ENCODE measurements around the gene ITGA8. TPM values are rescaled to one million over a fixed set of nuclear protein-coding genes. Genes with fewer than 3 reads are reported as not detected.

ITGA8 gene
- total and polyA plus RNA-seq, 4 donors: 149 to 885 (median 426) TPM

GRCh38 chr10:15606377-15606776 lies 113.3 kb downstream of the ITGA8 start:
- H3K27me3 ChIP-seq (ENCODE audit: control insufficient read depth in 1 of 2, insufficient read depth in 2 of 2, low read length in 1 of 2): no peaks in the 10 kb centered on the region
- ATAC-seq (ENCODE audit: low FRiP score) (no peak), DNase-seq (no peak)
- H3K4me3 ChIP-seq (ENCODE audit: low read length in 2 of 2): no peak overlapping the region
- WGBS, 2 donors: 76 to 83% methylated on average over 4 of the region's 4 CpGs
- no peaks in the 10 kb centered on the region for H3K9me3 ChIP-seq (ENCODE audit: control insufficient read depth, low read length)
- peaks cover 0 to 10% of the 10 kb centered on the region in 2 donors for H3K4me1 ChIP-seq (ENCODE audit: control insufficient read depth in 1 of 2, insufficient read depth in 2 of 2, low read length in 2 of 2)
- peaks cover 20% of the 10 kb centered on the region in 2 donors for H3K36me3 ChIP-seq (ENCODE audit: control insufficient read depth in 1 of 2, insufficient read depth in 2 of 2, low read length in 1 of 2)
- intact Hi-C loops (cut with DNase I): no loop called here
- H3K27ac ChIP-seq (ENCODE audit: low read depth in 1 of 2, low read length in 2 of 2): no peak overlapping the region

- Histone ChIP-seq H3K4me1 (ENCODE audit: control insufficient read depth in 1 of 2, insufficient read depth in 2 of 2, low read length in 2 of 2) (peaks cover 0 to 10% of the 10 kb centered on the region in 2 donors), H3K9me3 (ENCODE audit: control insufficient read depth, low read length) (no peaks in the 10 kb centered on the region), H3K4me3 (ENCODE audit: low read length in 2 of 2) (no peak overlapping the region), H3K27me3 (ENCODE audit: control insufficient read depth in 1 of 2, insufficient read depth in 2 of 2, low read length in 1 of 2) (no peaks in the 10 kb centered on the region), H3K36me3 (ENCODE audit: control insufficient read depth in 1 of 2, insufficient read depth in 2 of 2, low read length in 1 of 2) (peaks cover 20 to 24% of the 10 kb centered on the region in 2 donors), H3K27ac (ENCODE audit: low read depth in 1 of 2, low read length in 2 of 2) (peak overlapping the region in 1 of 2 donors; percentile 43)
- intact Hi-C loops (cut with DNase I): no loop called here
- DNase-seq (no peak), ATAC-seq (ENCODE audit: low FRiP score) (no peak)
- 76 to 83% methylated on average over 6 of the region's 6 CpGs for WGBS, 2 donors
Measured at GRCh38 chr10:15605740-15606369, 113.9 kb downstream of the ITGA8 start.

GRCh38 chr10:15603446-15604011 lies 116.2 kb downstream of the ITGA8 start:
- no peaks in the 10 kb centered on the region for H3K9me3 ChIP-seq (ENCODE audit: control insufficient read depth, low read length)
- H3K27me3 ChIP-seq (ENCODE audit: control insufficient read depth in 1 of 2, insufficient read depth in 2 of 2, low read length in 1 of 2): no peaks in the 10 kb centered on the region
- DNase-seq (no peak), ATAC-seq (ENCODE audit: low FRiP score) (no peak)
- peaks cover 0 to 5% of the 10 kb centered on the region in 2 donors for H3K4me1 ChIP-seq (ENCODE audit: control insufficient read depth in 1 of 2, insufficient read depth in 2 of 2, low read length in 2 of 2)
- peaks cover 18 to 22% of the 10 kb centered on the region in 2 donors for H3K36me3 ChIP-seq (ENCODE audit: control insufficient read depth in 1 of 2, insufficient read depth in 2 of 2, low read length in 1 of 2)
- H3K27ac ChIP-seq (ENCODE audit: low read depth in 1 of 2, low read length in 2 of 2): peak overlapping the region; percentile 8 to 15
- intact Hi-C loops (cut with DNase I): loop anchor here in 1 of 2 donors (5.0 kb wide), 1 partner anchor 49 kb away; no protein-coding TSS in a partner anchor
- 64 to 81% methylated on average over 3 of the region's 3 CpGs for WGBS, 2 donors
- no peak overlapping the region for H3K4me3 ChIP-seq (ENCODE audit: low read length in 2 of 2)

- no peak for ATAC-seq (ENCODE audit: low FRiP score)
- H3K9me3 ChIP-seq (ENCODE audit: control insufficient read depth, low read length): no peaks in the 10 kb centered on the region
- peaks cover 17 to 25% of the 10 kb centered on the region in 2 donors for H3K36me3 ChIP-seq (ENCODE audit: control insufficient read depth in 1 of 2, insufficient read depth in 2 of 2, low read length in 1 of 2)
- 1 to 2% methylated on average over 1 of the region's 1 CpG for WGBS, 2 donors
- DNase-seq: no peak
- peaks cover 0 to 2% of the 10 kb centered on the region in 2 donors for H3K4me1 ChIP-seq (ENCODE audit: control insufficient read depth in 1 of 2, insufficient read depth in 2 of 2, low read length in 2 of 2)
- H3K4me3 ChIP-seq (ENCODE audit: low read length in 2 of 2): no peak overlapping the region
- H3K27me3 ChIP-seq (ENCODE audit: control insufficient read depth in 1 of 2, insufficient read depth in 2 of 2, low read length in 1 of 2): no peaks in the 10 kb centered on the region
- intact Hi-C loops (cut with DNase I): loop anchor here in 1 of 2 donors (5.0 kb wide), 1 partner anchor 50 kb away; no protein-coding TSS in a partner anchor
- no peak overlapping the region for H3K27ac ChIP-seq (ENCODE audit: low read depth in 1 of 2, low read length in 2 of 2)
Measured at GRCh38 chr10:15601819-15602218, 117.9 kb downstream of the ITGA8 start.

- DNase-seq (no peak), ATAC-seq (ENCODE audit: low FRiP score) (no peak)
- H3K4me3 ChIP-seq (ENCODE audit: low read length in 2 of 2): no peak overlapping the region
- H3K9me3 ChIP-seq (ENCODE audit: control insufficient read depth, low read length): no peaks in the 10 kb centered on the region
- peaks cover 5 to 7% of the 10 kb centered on the region in 2 donors for H3K36me3 ChIP-seq (ENCODE audit: control insufficient read depth in 1 of 2, insufficient read depth in 2 of 2, low read length in 1 of 2)
- intact Hi-C loops (cut with DNase I): no loop called here
- no peaks in the 10 kb centered on the region for H3K27me3 ChIP-seq (ENCODE audit: control insufficient read depth in 1 of 2, insufficient read depth in 2 of 2, low read length in 1 of 2)
- H3K27ac ChIP-seq (ENCODE audit: low read depth in 1 of 2, low read length in 2 of 2): no peak overlapping the region
- H3K4me1 ChIP-seq (ENCODE audit: control insufficient read depth in 1 of 2, insufficient read depth in 2 of 2, low read length in 2 of 2): no peaks in the 10 kb centered on the region
Measured at GRCh38 chr10:15595260-15595659, 124.5 kb downstream of the ITGA8 start.

GRCh38 chr10:15591937-15592336 lies 127.8 kb downstream of the ITGA8 start:
- H3K36me3 ChIP-seq (ENCODE audit: control insufficient read depth in 1 of 2, insufficient read depth in 2 of 2, low read length in 1 of 2): peaks cover 4 to 5% of the 10 kb centered on the region in 2 donors
- 92 to 98% methylated on average over 4 of the region's 4 CpGs for WGBS, 2 donors
- H3K27me3 ChIP-seq (ENCODE audit: control insufficient read depth in 1 of 2, insufficient read depth in 2 of 2, low read length in 1 of 2): no peaks in the 10 kb centered on the region
- ATAC-seq (ENCODE audit: low FRiP score): no peak
- no peak for DNase-seq
- H3K4me1 ChIP-seq (ENCODE audit: control insufficient read depth in 1 of 2, insufficient read depth in 2 of 2, low read length in 2 of 2): no peaks in the 10 kb centered on the region
- H3K4me3 ChIP-seq (ENCODE audit: low read length in 2 of 2): no peak overlapping the region
- intact Hi-C loops (cut with DNase I): no loop called here
- H3K9me3 ChIP-seq (ENCODE audit: control insufficient read depth, low read length): no peaks in the 10 kb centered on the region
- H3K27ac ChIP-seq (ENCODE audit: low read depth in 1 of 2, low read length in 2 of 2): no peak overlapping the region

GRCh38 chr10:15591431-15591830 lies 128.3 kb downstream of the ITGA8 start:
- H3K36me3 ChIP-seq (ENCODE audit: control insufficient read depth in 1 of 2, insufficient read depth in 2 of 2, low read length in 1 of 2): peaks cover 4 to 5% of the 10 kb centered on the region in 2 donors
- H3K4me3 ChIP-seq (ENCODE audit: low read length in 2 of 2): no peak overlapping the region
- ATAC-seq (ENCODE audit: low FRiP score) (no peak), DNase-seq (no peak)
- no peaks in the 10 kb centered on the region for H3K27me3 ChIP-seq (ENCODE audit: control insufficient read depth in 1 of 2, insufficient read depth in 2 of 2, low read length in 1 of 2)
- no peaks in the 10 kb centered on the region for H3K9me3 ChIP-seq (ENCODE audit: control insufficient read depth, low read length)
- H3K4me1 ChIP-seq (ENCODE audit: control insufficient read depth in 1 of 2, insufficient read depth in 2 of 2, low read length in 2 of 2): no peaks in the 10 kb centered on the region
- intact Hi-C loops (cut with DNase I): no loop called here
- no peak overlapping the region for H3K27ac ChIP-seq (ENCODE audit: low read depth in 1 of 2, low read length in 2 of 2)
- WGBS, 2 donors: 98 to 100% methylated on average over 2 of the region's 2 CpGs

GRCh38 chr10:15588635-15589508 lies 130.8 kb downstream of the ITGA8 start:
- H3K4me3 ChIP-seq (ENCODE audit: low read length in 2 of 2): no peak overlapping the region
- H3K27ac ChIP-seq (ENCODE audit: low read depth in 1 of 2, low read length in 2 of 2): no peak overlapping the region
- ATAC-seq (ENCODE audit: low FRiP score) (no peak), DNase-seq (no peak)
- H3K4me1 ChIP-seq (ENCODE audit: control insufficient read depth in 1 of 2, insufficient read depth in 2 of 2, low read length in 2 of 2): no peaks in the 10 kb centered on the region
- peaks cover 4 to 7% of the 10 kb centered on the region in 2 donors for H3K36me3 ChIP-seq (ENCODE audit: control insufficient read depth in 1 of 2, insufficient read depth in 2 of 2, low read length in 1 of 2)
- 76 to 80% methylated on average over 9 of the region's 9 CpGs for WGBS, 2 donors
- intact Hi-C loops (cut with DNase I): loop anchor here (5.0 kb wide), 2 partner anchors 157 to 238 kb away; no protein-coding TSS in a partner anchor
- H3K9me3 ChIP-seq (ENCODE audit: control insufficient read depth, low read length): no peaks in the 10 kb centered on the region
- H3K27me3 ChIP-seq (ENCODE audit: control insufficient read depth in 1 of 2, insufficient read depth in 2 of 2, low read length in 1 of 2): no peaks in the 10 kb centered on the region
